OCI-LY3 (cell line): Measurements from ENCODE around the gene EIF4G3.

ENCODE experiments used
- H2AFZ ChIP-seq: fragments of 200-600, 300-600 bp; shearing (Covaris generic); 2 replicates; pipeline ENCODE4 v1.6.0; 2014; ENCODE audit warnings: antibody characterized with exemption, low read depth, low read length
- H3K27ac ChIP-seq: fragments of 200-600, 300-600 bp; sonication (generic); 2 replicates; pipeline ENCODE4 v1.5.1; 2014; ENCODE audit warnings: mild to moderate bottlenecking, low read length, moderate library complexity, mixed read lengths
- H3K27me3 ChIP-seq: fragments of 200-600, 300-600 bp; sonication (generic); 2 replicates; pipeline ENCODE4 v1.6.1; 2014; ENCODE audit warnings: low read depth, low read length, mixed read lengths
- H3K36me3 ChIP-seq: fragments of 200-600, 300-600 bp; sonication (generic); replicated peaks from 2 replicates; pipeline ENCODE3; 2014; ENCODE audit warnings: low read depth, low read length, mixed read lengths
- H3K4me1 ChIP-seq: fragments of 300-600, 200-600 bp; sonication (generic); 2 replicates; pipeline ENCODE4 v1.6.1; 2014; ENCODE audit warnings: low read length, mixed read lengths
- H3K4me2 ChIP-seq: fragments of 200-600, 300-600 bp; sonication (generic); 2 replicates; pipeline ENCODE4 v1.6.1; 2014; ENCODE audit warnings: low read length, mixed read lengths
- H3K4me3 ChIP-seq: fragments of 300-600, 200-600 bp; sonication (generic); 2 replicates; pipeline ENCODE4 v1.5.1; 2014; ENCODE audit warnings: antibody characterized with exemption, mild to moderate bottlenecking, low read length, moderate library complexity
- H3K79me2 ChIP-seq: fragments of 300-600, 200-600 bp; shearing (Covaris generic); 2 replicates; pipeline ENCODE4 v1.6.1; 2014; ENCODE audit warnings: mild to moderate bottlenecking, low read length, mixed read lengths
- H3K9ac ChIP-seq: fragments of 300-600, 200-600 bp; shearing (Covaris generic); 2 replicates; pipeline ENCODE4 v1.6.0; 2014; ENCODE audit warnings: mild to moderate bottlenecking, low read length, moderate library complexity
- H3K9me3 ChIP-seq: fragments of 200-600, 300-600 bp; shearing (Covaris generic); 2 replicates; pipeline ENCODE4 v1.6.1; 2014; ENCODE audit warnings: low read length, mixed read lengths; ENCODE audit not compliant: insufficient read depth
- H4K20me1 ChIP-seq: fragments of 200-600, 300-600 bp; sonication (generic); 2 replicates; pipeline ENCODE4 v1.6.1; 2016; ENCODE audit warnings: low read length, mixed read lengths; ENCODE audit not compliant: insufficient read depth
- EZH2phosphoT487 ChIP-seq: fragments of 200-600 bp; shearing (Covaris generic); IDR thresholded peaks from 2 replicates; pipeline ENCODE4 v1.6.1; 2018; ENCODE audit warnings: antibody characterized with exemption, mixed run types, low read depth
- TF ChIP-seq, protein P1 (sequence below): fragments of 200-600, 300-600 bp; sonication (generic); IDR thresholded peaks from 2 replicates; pipeline ENCODE4 v1.5.1; 2014; ENCODE audit warnings: antibody characterized with exemption, low read length, low read depth

The EIF4G3 gene

GRCh38 chr1:21021311-21021710, 155.4 kb downstream of the EIF4G3 start:
- H3K36me3 ChIP-seq = no peaks in the 10 kb centered on the region
- H3K27me3 ChIP-seq = no peaks in the 10 kb centered on the region
- H3K4me2 ChIP-seq = no peak overlapping the region
- TF ChIP-seq, protein P1, sequence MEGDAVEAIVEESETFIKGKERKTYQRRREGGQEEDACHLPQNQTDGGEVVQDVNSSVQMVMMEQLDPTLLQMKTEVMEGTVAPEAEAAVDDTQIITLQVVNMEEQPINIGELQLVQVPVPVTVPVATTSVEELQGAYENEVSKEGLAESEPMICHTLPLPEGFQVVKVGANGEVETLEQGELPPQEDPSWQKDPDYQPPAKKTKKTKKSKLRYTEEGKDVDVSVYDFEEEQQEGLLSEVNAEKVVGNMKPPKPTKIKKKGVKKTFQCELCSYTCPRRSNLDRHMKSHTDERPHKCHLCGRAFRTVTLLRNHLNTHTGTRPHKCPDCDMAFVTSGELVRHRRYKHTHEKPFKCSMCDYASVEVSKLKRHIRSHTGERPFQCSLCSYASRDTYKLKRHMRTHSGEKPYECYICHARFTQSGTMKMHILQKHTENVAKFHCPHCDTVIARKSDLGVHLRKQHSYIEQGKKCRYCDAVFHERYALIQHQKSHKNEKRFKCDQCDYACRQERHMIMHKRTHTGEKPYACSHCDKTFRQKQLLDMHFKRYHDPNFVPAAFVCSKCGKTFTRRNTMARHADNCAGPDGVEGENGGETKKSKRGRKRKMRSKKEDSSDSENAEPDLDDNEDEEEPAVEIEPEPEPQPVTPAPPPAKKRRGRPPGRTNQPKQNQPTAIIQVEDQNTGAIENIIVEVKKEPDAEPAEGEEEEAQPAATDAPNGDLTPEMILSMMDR = no peak
- no peak for TF ChIP-seq EZH2phosphoT487
- no peak overlapping the region for H3K4me3 ChIP-seq
- H3K27ac ChIP-seq = no peak overlapping the region
- no peak overlapping the region for H3K9ac ChIP-seq
- H3K4me1 ChIP-seq = peaks cover 11% of the 10 kb centered on the region
- no peak overlapping the region for H2AFZ ChIP-seq
- no peaks in the 10 kb centered on the region; the same call in 1 of the 2 replicates for H3K79me2 ChIP-seq
- H4K20me1 ChIP-seq = no peaks in the 10 kb centered on the region
- H3K9me3 ChIP-seq = no peaks in the 10 kb centered on the region

- H3K4me3 ChIP-seq = no peak overlapping the region
- no peak overlapping the region for H3K4me2 ChIP-seq
- no peaks in the 10 kb centered on the region for H3K27me3 ChIP-seq
- peaks cover 11% of the 10 kb centered on the region for H3K4me1 ChIP-seq
- no peaks in the 10 kb centered on the region; the same call in 1 of the 2 replicates for H3K79me2 ChIP-seq
- H3K36me3 ChIP-seq = no peaks in the 10 kb centered on the region
- no peak for TF ChIP-seq EZH2phosphoT487
- TF ChIP-seq, protein P1 = no peak
- no peak overlapping the region for H3K27ac ChIP-seq
- H3K9me3 ChIP-seq = no peaks in the 10 kb centered on the region
- no peak overlapping the region for H3K9ac ChIP-seq
- no peak overlapping the region for H2AFZ ChIP-seq
- H4K20me1 ChIP-seq = no peaks in the 10 kb centered on the region
Observed at GRCh38 chr1:21020151-21020550, 156.5 kb downstream of the EIF4G3 start.

GRCh38 chr1:21018673-21019072, 158.0 kb downstream of the EIF4G3 start:
- H3K4me1 ChIP-seq = peaks cover 11% of the 10 kb centered on the region
- TF ChIP-seq EZH2phosphoT487 = no peak
- TF ChIP-seq, protein P1 = no peak
- no peak overlapping the region for H3K27ac ChIP-seq
- no peaks in the 10 kb centered on the region for H3K9me3 ChIP-seq
- H3K4me2 ChIP-seq = no peak overlapping the region
- H3K36me3 ChIP-seq = no peaks in the 10 kb centered on the region
- H2AFZ ChIP-seq = no peak overlapping the region
- H3K4me3 ChIP-seq = no peak overlapping the region
- no peaks in the 10 kb centered on the region for H4K20me1 ChIP-seq
- H3K79me2 ChIP-seq = no peaks in the 10 kb centered on the region; the same call in 1 of the 2 replicates
- no peak overlapping the region for H3K9ac ChIP-seq
- no peaks in the 10 kb centered on the region for H3K27me3 ChIP-seq

GRCh38 chr1:21013510-21013909, 163.2 kb downstream of the EIF4G3 start:
- no peak overlapping the region for H3K4me2 ChIP-seq
- H3K9ac ChIP-seq = no peak overlapping the region
- no peaks in the 10 kb centered on the region for H3K79me2 ChIP-seq
- no peaks in the 10 kb centered on the region for H3K36me3 ChIP-seq
- no peaks in the 10 kb centered on the region for H3K4me1 ChIP-seq
- no peak overlapping the region for H2AFZ ChIP-seq
- H3K27ac ChIP-seq = no peak overlapping the region
- TF ChIP-seq, protein P1 = no peak
- TF ChIP-seq EZH2phosphoT487 = no peak
- no peaks in the 10 kb centered on the region for H3K27me3 ChIP-seq
- H4K20me1 ChIP-seq = no peaks in the 10 kb centered on the region
- H3K4me3 ChIP-seq = no peak overlapping the region
- no peaks in the 10 kb centered on the region for H3K9me3 ChIP-seq
